Left ventricle myocardium superior (tissue), 1 donor: ENCODE results near the gene C16orf90. TPM values are rescaled to one million over a fixed set of nuclear protein-coding genes. Genes with fewer than 3 reads are reported as not detected.
A peak's percentile ranks its signal among the peaks of the same experiment; 100 is the strongest.
"Not testable (repeated sequence)": the region's sequence is repeated elsewhere in the genome, so short reads cannot be mapped to it uniquely, and the experiment has no call there.

Experiments used
- ATAC-seq: fragments of 200-7000 bp; cut with Tn5 transposase; one replicate; pipeline ENCODE4 v1.9.1; 2020; ENCODE audit warnings: mild to moderate bottlenecking, moderate library complexity
- DNase-seq: peaks from one replicate; pipeline ENCODE4 v3.0.0-alpha.2; 2020
- intact Hi-C: fragments of 100-400 bp; cut with micrococcal nuclease; formaldehyde crosslinking; loops from one replicate; pipeline ENCODE4 v1.11.0; 2022
- total RNA-seq: library from RNA; stranded (reverse); fragmentation: NEBNext Ultra II Directional; extraction: Animal tissue kit (Norgen Biotek cat#: 25700); gene quantifications from one replicate; pipeline ENCODE4 v1.2.1, GENCODE V29; 2021
- donor health status: DM: no; HTN: yes; CAD: no; lungs with severe emphysema.

C16orf90 gene
- total RNA-seq, 1 donor from 2014 or later = not detected

DNA sequence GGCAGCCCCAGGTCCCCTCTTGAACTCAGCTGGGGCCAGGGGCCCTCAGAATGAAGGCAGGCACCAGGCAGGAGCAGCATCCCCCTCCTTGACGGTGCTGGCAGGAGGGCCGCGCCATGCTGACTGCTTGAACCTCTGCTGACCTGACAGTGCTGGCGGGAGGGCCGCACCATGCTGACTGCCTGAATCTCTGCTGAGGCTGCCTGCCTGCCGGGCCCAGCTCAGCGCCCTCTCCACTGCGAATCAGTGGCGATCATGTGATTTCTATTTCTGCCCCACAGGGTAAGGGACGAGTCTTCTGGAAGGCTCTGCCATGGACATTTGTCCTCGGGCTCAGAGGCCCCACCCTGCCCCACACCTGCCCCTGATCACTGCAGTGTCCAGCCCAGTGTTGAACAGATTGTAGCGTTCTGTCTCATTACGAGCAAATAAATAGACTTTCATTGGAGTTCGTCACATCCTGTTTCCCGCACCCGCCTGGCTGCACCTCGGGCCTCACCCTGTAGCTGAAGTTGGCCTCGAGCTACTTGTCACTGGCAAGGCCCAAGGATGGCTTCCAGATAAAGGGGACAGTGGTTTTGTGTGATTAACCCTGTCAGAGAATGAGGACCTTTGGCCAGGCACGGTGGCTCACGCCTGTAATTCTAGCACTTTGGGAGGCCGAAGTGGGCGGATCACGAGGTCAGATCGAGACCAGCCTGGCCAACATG, 8.6 kb downstream of the C16orf90 start:
- intact Hi-C loops = no loop called here
- DNase-seq = peak; percentile 30
- ATAC-seq = peak; percentile 39

DNA sequence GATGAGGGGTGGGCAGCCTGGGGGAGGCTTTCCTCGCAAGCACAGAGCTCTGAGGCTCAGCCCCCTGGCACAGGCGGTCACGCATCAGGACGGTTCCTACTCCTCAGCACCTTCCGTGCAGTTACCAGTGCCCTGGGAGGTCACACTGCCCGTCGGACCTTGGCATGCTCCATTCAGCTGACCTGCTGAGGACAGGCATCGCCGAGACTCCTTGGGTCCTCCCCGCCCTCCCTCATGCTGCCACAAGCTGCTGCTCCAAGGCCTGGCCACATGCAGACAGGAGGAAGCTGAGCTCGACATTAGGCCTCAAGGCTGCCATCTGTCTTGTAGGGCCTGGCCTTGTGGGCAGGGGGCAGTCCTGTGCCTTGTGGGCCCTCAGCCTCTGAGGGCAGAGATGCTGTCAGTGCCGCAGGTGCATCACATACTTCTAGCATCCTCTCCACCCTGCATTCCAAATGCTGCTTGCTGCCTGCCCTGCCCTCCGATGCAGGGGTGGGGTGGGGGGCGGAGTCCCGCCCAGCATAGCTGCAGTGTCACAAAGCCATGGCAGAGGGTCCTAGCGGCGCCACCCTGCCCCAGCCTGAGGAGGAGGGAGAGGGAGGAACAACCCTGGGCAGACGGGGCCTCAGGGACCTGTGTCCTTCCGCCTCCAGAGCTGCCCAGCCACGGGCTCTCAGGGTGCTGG, 9.3 kb downstream of the C16orf90 start:
- intact Hi-C loops = no loop called here
- peak; percentile 2 for ATAC-seq
- DNase-seq = peak; percentile 26

DNA sequence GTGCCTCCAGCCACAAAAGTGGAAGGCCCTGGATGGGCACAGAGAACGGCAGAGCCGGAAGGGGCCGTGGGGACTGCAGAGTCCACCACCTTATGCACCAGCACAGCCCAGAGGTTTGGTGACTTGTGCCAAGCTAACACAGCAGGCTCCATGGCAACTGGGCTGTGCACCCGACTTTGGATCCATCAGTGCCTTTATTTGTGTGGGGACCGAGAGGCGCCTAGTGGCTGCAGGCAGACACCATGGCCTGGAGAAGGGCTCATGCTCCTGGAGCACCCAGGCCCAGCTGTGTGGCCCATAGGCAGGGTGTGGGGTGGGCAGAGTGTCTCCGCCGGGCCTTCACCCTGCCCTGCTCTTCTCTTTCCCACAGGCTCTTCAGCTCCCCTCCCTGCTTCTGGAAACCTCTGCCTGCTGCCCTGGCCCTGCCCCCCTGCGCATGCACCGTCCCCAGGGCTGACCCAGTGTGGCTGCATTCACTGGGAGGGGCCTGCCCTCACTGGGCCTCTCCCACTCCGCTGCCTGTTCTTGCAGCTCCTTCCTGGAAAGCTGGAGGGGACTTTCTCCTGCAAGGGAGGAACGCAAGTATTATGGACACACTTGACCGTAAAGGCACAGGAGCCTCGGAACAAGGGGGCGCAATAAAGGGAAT, 10.1 kb downstream of the C16orf90 start:
- intact Hi-C loops = no loop called here
- ATAC-seq (no peak), DNase-seq (peak; percentile 21)

DNA sequence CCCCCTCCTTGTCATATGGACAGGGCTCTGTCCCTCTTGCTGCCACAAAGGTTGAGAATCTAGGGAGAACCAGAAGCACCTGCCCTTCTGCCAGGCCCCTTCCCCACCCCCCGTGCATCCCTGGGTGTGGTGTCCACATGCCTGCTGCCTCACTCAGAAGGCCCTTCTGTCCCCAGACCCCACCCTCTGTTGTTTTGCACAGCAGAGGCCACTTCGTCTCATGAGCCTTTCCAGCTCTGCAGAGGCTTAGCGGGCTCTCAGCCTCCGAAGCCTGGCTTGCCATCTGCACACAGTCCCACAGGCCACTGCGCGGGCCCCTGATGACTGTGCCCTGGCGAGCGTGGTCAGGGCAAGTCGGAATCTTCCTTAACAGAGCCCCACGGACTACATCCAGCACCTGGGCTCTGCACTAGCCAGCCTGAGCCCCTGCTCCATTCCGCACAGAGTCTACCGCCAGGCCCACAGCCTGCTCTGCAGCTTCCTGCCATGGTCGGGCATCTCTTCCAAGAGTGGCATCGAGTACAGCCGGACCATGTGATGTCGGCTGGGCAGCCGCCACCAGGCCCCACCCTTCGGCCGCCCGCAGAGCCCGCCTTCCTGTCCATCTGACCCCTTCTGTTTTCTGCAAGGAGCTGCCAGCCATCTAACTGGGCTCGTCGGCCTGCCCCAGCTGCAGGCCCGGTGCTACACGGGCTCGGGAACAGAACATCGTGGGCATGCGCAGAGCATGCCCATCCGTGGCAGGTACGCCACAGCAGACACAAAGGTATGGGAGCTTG, 10.8 kb downstream of the C16orf90 start:
- DNase-seq (peak; percentile 22), ATAC-seq (no peak)
- intact Hi-C loops = no loop called here

DNA sequence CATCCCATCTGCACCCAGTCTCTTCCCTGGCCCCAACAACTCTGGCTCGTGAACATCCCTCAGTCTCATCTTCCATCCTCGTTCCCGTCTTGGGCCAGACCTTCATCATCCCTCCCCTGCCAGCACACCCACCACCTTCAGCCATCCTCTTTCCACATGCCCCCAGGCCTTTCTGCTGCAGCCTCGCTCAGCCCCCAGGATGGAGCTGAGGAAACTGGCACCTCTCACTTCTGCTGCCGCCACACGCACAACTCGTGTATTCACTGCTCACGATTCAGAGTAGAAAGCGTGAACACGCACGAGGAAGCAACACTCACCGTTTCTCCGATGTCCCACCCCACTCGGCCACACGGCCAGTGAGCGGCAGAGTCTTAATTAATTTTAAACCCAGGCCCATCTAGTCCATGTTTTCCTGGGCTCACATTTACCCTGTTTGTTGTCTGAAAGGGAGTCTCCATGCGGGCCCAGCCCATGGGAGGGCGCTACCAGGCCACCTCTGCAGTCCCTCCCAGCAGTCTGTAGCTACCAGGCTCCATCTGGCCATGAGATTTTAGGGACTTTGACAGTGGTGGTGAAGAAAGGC, 12.5 kb downstream of the C16orf90 start:
- intact Hi-C loops = no loop called here
- ATAC-seq (no peak), DNase-seq (peak; percentile 3)

DNA sequence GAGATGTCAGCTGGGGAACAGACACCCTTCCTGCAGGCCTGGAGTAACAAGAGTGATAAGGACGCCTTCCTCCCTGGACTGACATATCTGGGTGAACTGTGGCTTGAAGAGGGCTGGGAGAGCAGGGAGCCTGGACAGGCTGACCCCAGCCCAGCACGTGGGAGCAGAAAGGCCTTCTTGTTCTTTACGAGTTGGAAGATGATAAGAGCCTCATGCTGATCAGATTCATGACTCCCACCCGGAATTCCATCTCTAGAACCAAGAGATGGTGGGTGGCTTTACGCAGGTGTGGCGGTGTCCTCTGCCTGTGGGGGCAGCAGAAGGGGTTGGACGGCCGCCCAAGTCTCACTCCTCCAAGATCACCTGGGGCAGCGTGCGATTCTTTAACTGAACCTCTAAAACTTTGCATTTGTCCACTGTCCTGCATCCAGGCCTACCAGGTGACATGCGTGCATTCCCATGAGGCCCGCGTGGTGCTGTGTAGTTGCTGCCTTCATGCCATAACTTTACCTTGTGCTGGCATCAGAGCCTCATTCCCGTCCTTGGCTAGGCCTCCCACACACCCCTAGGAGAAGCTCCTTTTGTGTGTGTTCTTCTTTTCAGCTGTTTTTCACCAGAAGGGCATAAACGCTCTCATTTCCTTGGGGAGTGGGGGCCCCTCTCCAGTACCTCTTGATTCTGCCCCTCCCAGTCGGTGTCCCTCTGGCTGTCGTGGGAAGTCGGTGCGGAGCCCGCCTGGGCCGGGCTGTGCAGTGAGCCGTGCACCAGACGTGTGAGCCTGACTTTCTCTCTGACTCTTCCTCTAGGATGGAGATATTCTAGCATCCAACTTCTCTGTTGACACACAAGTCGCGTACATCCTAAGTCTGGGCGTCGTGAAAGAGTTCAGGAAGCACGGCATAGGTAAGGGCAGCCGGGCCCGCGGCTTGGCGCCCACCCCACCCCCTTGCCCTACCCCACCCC, 13.3 kb downstream of the C16orf90 start:
- intact Hi-C loops = no loop called here
- DNase-seq (no peak), ATAC-seq (peak; percentile 57)

DNA sequence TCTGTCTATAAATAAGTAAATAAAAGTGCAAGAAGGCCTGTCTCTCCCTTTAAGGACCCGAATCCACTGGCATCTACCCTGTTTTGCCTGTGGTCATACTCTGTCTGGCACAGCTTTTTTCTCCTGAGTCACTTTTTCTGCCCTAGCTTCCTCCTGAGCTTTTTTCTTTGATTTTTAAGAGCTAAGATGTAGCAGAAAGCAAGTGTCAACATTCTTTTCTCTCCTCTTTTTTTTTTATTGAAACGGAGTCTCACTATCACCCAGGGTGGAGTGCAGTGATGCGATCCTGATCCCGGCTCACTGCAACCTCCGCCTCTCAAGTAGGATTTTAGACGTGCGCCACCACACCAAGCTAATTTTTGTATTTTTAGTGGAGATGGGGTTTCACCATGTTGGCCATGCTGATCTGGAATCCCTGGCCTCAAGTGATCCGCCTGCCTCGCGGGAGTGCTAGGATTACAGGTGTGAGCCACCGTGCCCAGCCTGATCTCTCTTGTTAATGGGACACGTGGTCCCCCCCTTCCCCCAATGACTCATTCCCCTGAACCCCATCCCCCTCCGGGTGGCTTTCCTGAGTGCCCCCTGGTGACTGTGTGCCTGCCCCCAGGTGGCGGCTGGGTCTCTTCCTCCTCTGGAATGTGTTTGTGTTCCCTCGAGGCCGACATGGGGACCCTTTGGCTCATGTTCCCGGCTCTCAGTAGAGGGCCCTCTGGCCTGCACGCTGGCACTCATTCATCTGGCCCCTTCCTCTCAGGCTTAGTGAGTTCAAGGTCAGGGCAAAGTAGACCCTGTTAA, 14.2 kb downstream of the C16orf90 start:
- ATAC-seq (no peak), DNase-seq (no peak)
- intact Hi-C loops = no loop called here

DNA sequence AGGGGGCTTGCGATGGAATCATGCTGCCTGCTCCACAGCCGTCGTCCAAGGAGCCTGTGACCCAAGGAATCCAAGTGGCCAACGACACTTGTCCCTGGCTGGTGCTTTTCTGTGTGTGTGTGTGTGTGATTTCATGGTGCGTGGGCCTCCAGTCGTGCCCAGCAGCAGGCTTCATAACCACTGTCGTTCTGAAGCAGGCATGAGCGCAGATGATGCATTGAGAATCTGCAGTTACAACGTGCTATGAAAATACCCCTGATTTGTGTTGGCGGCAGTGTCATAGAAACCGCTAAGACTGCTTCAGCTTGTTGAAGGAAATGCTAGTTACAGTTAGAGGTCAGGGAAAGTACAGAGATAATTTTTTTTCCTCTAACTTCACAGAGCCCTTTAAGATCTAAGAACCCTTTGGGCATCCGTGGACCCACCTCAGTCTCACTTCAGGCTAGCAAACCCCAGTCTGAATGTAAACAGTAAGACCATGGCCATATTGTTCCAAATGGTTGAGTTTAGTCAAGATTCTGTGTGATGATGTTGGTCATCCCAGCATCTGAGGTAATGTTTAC, 15.6 kb downstream of the C16orf90 start:
- intact Hi-C loops = no loop called here
- ATAC-seq (no peak), DNase-seq (peak; percentile 5)

DNA sequence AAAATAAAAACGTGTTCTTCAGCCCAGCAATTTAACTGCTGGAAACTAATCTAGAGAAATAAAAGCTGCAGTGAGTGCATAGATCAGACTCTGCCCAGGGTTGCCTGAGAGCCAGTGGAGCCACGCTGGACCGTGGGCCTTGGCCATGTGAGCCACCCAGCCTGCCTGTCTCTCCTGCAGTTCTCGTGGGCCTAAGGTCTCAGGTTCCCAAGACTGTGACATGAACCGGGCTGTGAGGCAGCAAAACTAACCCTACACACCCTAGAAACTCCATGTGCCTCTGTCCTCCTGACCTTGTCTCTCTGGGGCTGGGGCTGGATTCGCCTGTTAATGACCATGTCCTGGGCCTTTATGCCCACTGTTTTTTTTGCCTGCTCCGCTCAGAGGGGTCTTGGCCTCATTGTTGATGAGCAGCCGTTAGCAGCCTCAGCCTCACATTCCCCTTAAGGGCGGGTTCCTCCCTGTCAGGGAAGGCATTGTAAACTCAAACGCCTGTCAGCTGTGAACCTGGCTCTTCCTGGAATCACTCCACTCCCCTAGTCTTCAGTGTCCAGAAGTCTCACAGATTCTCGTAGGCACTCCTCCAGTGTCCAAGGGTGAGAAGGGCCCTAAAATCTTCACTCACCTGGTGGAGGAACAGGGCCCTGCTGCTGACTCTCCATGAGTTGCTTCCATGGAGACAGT, 16.9 kb downstream of the C16orf90 start:
- intact Hi-C loops = no loop called here
- no peak for DNase-seq
- ATAC-seq = no peak

DNA sequence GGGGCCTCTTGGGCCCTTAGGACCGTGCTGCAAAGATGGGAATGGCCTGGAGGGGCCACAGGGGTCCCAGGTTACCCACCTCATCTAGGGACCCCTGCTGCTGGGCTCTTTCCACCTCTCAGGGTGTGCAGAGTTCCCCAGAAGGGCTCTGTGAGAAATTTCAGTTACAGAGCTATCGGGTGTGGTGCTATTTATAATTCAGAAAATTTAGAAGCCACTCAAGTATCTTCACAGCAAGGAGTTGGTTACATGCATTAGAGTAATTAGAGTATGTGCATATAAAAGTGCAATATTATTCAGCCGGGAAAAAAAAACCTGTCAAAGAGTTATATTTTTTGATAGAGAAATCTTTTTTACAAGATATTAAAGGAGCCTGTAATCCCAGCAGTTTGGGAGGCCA, 18.9 kb downstream of the C16orf90 start:
- DNase-seq (no peak), ATAC-seq (peak; percentile 36)
- intact Hi-C loops = no loop called here

DNA sequence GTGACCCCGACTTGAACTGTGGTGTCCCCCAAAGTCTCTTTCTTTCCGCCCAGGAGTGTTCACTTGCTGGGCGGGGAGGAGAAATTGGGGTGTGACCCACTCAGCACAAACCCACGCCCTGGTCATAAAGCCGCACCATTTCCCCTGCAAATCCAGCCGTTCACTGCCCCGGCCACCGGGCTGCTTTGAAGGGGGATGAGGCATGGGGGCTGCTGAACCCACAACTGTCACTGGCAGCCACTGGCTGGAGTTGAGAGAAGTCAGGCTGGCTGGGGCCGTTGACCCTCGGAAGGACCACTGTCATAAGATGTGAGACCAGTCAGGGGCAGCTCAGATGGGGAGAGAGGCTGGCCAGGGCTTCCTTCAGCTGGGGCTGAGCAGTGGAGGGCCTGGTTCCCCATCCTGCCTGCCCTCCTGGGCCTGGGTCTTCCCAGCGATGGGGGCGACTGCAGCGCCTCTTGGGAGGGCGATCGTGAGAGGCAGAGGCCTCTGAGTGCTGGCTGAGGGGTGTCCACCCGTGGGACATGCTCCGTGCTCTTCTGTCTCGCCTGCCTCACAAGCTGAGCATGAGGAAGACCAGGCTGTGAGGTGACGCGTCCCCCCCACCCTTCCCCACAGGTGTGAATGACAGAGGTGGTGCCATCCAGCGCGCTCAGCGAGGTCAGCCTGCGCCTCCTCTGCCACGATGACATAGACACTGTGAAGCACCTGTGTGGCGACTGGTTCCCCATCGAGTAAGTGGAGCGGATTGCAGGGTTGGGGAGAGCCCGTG, 19.5 kb downstream of the C16orf90 start:
- no peak for ATAC-seq
- peak; percentile 28 for DNase-seq
- intact Hi-C loops = no loop called here

DNA sequence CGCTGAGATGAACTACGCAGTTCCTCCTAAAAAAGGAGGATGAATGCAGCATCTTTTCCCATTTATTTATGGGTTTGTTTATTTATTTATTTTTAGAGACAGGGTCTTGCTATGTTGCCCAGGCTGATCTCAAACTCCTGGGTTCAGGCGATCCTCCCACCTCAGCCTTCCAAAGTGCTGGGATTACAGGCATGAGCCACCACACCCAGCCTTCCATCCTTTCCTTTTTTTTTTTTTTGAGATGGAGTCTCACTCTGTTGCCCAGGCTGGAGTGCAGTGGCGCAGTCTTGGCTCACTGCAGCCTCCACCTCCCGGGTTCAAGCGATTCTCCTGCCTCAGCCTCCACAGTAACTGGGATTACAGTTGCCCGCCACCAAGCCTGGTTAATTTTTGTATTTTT, 20.4 kb downstream of the C16orf90 start:
- ATAC-seq, DNase-seq, intact Hi-C loops: not testable (repeated sequence)

DNA sequence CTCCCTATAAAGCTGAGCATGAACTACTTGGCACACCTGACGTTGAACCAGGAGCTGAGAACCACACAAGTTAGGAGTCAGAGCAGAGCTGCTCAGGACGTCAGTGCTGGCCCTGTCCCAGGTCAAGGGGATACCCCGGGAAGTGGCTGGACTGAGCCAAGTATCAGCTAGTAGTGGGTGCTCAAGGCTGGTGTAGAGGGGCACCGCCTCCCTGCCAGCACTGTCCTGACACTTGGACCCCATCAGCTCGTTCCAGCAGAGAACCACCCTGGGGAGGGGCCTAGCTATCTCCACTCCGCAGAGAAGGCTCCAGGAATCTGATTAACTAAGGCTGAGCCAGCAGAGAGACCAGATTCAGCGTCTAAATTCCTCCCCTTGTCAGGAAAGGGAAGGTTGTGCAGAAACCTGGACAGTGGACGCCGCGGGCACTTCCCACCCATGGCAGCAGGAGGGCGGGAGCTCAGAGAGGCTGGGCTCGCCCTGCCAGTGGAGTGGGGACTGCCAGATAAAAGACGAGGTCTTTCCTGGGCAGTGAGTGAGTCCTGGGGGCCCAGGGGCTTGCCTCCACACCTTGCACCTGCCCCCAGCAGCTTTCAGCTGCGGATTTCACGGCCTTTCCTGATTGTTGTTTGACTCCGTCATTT, 21.0 kb downstream of the C16orf90 start:
- intact Hi-C loops = no loop called here
- no peak for DNase-seq
- ATAC-seq = peak; percentile 49

DNA sequence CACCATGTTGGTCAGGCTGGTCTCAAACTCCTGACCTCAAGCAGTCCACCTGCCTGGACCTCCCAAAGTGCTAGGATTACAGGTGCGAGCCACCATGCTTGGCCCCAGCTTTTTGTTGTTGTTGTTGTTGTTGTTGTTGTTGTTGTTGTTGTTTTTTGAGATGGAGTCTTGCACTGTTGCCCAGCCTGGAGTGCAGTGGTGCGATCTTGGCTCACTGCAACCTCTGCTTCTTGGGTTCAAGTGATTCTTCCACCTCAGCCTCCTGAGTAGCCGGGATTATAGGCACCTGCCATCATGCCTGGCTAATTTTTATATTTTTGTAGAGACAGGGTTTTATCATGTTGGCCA, 21.7 kb downstream of the C16orf90 start:
- DNase-seq, ATAC-seq, intact Hi-C loops: not testable (repeated sequence)

DNA sequence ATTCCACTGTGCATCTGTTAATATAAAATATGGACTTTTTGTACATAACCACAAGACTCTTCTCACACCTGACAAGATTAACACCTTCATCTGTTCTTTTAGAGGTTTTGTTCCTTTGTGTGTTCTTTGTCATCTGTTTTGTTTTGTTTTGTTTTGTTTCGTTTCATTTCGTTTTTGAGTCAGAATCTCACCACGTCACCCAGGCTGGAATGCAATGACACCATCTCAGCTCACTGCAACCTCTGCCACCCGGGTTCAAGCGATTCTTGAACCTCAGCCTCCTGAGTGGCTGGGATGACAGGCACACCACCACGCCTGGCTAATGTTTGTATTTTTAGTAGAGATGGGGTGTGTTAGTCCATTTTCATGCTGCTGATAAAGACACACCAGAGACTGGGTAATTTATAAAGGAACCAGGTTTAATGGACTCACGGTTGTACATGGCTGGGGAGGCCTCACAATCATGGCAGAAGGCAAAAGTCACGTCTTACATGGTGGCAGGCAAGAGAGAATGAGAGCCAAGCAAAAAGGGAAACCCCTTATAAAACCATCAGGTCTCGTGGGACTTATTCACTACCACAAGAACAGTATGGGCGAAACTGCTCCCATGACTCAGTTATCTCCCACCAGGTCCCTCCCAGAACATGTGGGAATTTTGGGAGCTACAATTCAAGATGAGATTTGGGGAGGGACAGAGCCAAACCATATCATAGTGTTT, 22.3 kb downstream of the C16orf90 start:
- intact Hi-C loops = no loop called here
- DNase-seq = no peak
- no peak for ATAC-seq
